Ecto neural progenitor cell (in vitro differentiated cells): ENCODE measurements around the gene CCDC12.

Experiments used
- DNase-seq: peaks from one replicate; pipeline ENCODE4 v3.0.0-alpha.2; 2018; ENCODE audit warnings: low spot score

Gene CCDC12

GRCh38 chr3:46935989-46936558 is 40.5 kb downstream of the CCDC12 start:
- DNase-seq, result no peak

DNA sequence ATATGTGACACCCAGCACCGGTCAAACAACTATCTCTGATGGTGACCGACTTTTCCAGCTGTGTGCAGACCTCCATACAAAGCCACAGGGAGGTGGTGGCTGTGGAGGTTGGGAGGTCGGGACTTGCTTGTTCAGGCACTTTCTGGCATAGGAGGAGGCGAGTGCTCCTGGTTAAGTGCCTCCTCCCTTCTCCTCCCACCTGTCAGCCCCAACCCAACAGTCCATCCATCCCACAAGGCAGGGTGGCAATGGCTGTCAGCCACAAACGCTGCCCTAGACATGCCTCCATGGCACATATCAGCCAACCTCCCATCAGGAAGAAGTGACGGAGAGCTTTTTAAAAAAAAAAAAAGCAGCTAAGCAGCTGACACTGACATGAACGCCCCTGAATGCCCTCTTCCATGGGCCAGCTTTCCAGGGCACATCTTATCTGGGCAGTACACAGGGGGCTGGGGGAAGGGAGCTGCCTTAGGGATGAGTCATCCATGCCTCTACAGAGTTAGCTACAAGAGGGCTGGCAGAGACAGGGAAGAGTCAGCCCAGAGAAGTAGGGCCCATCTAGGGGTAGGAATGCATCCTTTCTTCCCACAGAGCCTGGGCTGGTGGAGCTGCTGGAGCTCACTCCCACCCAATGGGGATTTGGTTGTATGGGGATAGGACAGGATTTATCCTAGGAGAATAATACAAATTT is 41.2 kb downstream of the CCDC12 start:
- DNase-seq, result no peak

GRCh38 chr3:46934498-46935167 is 41.9 kb downstream of the CCDC12 start:
- no peak for DNase-seq

GRCh38 chr3:46934072-46934471 is 42.5 kb downstream of the CCDC12 start:
- DNase-seq, result no peak

DNA sequence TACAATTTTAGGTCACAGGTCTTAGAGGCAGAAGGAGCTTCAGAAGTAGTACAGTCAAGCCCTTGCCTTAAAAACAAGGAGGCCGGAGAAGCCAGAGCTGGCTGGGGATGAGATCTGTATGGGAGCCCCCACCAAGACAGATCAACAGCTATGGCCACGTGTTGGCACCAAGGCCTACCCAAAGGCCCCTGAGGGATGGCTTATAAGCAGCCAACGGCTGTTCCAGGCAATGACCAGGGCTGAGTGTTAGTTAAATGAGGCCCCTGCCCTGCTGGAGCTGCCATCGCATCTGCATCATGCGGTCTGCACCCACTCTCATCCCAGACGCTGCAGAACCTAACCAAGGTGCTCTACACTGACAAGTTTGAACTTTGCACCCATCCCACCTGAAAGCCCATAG is 43.3 kb downstream of the CCDC12 start:
- DNase-seq, result no peak

GRCh38 chr3:46932455-46933225 is 43.9 kb downstream of the CCDC12 start:
- no peak for DNase-seq

DNA sequence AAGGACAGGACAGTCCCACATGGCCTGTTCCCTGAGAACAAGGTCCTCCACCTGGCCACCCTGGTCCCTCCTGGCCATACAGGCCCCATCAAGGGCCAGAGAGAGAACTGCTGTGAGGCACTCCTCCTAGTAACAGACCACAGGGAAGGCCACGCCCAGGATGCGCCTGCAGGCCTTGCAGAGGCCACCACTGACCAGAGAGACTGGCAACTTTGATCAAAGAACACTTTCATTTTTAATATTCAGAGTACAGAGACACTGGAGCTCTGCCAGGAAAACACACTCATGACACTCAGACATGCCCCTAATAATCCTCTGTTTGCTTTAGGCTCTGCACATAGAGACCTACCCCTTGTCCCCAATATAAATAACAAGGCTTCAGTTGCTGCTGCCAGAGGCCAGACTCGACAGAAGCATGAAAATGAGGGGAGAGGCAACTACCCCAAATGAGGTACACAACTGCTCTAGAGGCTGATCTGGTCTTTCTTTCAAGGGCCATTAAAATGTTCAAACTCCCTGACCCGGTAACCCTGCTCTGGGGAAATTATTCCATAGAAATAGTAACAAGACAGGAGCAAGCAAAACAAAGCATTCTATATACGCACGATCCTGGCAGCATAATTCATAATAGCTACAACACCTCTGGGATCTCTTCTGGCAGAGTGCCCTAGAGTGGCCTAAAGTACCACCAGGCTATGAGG is 44.8 kb downstream of the CCDC12 start:
- DNase-seq, result no peak

DNA sequence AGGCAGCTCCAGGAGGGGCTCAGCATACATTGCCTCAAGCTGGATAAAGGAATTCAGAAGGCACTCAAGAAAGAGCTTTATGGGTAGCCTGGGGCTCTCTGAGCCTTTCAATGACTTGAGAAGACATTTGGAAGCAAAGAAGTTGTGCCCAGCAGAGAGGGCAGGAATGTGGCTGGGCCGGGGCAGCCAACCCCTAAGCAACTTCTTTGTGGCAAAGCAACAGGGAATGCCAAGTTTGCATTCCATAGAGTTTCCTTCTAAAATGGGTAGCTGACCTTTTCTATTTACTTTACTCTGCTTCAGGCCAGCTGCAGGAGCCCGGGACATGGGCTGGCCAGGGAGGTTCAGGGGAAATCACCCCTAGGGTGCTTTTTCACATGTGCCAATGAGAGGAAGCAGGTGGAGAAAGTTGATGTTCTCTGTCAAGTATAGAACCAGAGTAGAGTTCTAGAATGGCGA is 45.6 kb downstream of the CCDC12 start:
- no peak for DNase-seq

DNA sequence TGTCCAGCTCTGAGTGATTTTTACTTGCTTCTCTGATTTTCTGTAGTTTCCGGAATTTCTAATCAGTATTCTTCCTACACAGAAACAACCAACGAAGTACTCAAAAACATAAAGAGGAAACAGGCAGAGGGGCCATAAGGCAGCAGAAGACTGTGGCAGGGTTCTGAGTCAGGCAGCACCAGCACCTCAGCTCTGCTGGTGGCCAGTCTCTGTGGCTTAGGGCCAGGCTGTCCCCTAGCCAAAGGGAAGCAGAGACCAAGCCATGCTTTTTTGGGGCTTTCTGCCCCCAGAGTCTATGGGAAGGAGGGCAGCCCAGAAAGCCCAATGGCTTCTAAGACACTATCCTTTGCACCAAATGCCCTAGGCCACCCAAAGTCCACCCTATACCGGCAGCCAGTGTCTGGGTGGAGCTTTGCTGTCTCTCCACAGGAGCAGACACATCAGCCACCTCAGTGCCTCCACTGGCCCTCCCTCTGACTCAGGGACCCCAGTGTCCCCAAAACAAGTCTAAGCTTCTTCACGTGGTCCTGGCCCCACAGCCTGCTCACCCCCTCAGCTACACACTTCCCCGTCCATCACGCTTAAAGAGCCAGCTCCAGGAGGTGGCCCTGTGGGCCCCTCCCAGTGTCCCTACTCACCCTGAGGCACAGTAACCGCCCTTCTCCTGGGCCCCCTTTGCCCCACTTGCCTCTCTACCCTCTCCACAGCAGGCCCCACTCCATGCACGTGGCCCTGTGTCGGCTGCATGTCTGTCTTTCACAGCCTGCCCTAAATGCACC is 46.2 kb downstream of the CCDC12 start:
- DNase-seq, result no peak

- no peak for DNase-seq
Observed at GRCh38 chr3:46929324-46929723, 47.2 kb downstream of the CCDC12 start.

DNA sequence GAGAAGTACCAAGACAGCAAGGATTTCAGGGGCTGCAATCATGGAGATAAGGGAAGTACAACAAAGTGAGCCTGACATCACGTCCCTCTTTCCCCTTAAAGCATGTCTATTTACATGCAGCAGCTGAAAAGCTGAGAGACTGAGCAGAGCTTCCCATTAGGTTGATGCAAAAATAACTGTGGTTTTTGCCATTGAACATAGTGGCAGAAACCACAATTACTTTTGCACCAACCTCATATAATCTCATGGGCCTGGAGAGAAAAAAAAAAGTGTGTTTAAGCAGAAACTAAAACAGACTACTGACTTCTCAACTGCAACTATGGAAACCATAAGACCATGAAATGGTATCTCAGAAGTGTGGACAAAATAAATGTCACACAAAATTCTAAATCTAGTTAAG is 48.3 kb downstream of the CCDC12 start:
- no peak for DNase-seq

DNA sequence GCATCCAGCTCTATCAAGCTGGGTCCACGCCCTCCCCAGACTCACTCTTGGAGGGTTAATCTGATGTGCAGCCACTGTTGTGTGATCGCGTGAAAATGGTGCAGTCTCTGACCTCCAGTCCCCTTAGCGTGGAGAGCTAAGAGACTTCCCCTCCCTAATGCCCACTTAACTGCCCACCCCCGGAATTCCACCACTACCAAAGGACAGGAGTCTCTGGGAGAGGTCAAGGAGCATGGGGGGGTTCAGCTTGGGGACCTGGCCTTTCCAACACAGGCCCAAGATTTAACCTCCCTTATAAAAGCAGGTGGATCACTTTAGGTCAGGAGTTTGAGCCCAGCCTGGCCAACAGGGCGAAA is 48.8 kb downstream of the CCDC12 start:
- DNase-seq, result no peak

DNA sequence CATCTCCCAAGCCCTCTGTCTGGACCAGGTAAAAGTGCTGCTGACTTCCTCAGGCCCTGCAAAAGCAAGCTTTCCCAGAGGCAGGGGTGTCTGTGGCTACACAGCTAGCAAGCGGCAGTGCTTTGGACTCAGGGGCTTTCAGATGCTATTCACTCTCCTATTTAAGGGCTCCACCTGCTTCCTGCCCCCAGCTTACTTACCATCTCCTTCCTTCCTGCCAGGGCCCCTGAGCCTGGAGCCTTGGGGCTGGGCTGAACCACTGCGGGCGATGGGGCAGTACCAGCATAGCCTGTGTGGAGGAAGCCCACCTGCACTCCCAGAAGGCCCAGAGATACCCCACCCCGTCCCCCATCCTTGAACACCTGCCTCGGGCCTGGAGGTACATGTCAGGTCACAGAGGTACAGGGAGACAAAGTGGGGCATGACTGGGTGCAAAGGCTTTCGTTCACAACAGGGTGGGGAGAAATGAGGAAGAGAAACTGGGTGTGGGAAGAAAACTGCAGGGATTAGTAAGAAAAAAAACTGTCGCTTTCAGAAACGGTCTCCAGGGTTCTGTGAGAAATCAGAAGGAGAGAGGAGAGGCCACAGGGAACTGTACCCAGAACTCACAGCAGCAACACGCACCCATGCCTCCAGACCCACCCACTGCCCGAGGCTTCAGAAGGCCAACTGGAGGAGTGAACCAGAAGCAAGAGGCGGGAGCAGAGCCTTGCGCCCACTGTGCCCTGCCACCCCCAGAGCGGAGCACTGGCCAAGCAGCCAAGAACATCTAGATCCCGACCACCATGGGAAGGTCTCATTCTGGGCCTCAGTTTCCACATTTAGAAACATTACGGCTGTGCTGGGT is 49.5 kb downstream of the CCDC12 start:
- DNase-seq, result no peak

- no peak for DNase-seq
Observed at GRCh38 chr3:46926447-46926846, 50.1 kb downstream of the CCDC12 start.

GRCh38 chr3:46926039-46926438 is 50.5 kb downstream of the CCDC12 start:
- no peak for DNase-seq

DNA sequence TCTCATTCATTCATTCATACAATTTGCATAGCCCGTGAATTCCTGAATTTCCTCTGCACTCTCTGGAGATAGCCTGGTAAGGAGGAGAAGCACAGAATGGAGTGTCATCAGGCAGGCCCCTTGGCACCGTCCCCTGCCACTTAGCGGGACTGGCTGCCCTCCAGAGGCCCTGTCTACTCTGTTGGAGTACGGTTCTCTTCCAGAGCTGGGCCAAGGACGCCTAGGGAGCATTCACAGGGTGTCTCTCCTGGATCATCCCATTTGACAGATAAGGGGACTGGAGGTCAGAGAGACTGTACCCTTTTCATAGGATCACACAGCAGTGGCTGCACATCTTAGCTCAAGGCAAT is 51.0 kb downstream of the CCDC12 start:
- no peak for DNase-seq

DNA sequence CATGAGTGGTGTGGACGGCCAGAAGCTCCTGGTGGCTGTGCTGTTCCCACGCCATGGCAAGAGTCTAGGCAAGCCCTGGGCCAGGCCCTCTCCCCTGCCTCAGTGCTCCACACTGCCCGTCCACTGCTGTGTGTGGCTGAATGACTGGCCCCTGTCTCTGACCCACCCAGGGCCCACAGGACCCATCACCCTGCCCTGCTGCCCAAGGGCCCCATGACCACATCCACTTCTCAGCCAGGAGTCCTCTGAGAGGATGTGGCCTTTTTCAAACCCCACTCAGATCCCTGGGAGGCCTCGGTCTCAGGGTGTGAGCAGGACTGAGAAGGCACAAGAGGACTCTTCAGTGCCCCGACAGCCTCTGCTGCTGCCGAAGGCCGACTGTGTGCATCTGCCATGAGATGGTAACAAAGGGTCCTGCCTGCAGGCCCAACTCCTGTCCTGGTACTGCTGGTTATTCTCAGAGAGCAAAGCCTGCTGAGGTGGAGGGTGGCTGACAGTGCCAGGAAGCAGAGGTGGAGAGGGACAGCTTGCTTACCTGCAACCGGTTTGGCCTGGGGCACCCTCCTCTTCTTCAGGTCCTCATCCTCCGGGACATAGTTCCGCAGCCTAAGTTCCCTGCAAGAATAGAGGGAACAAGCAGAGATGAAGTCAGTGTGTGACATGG is 51.5 kb downstream of the CCDC12 start:
- no peak for DNase-seq

DNA sequence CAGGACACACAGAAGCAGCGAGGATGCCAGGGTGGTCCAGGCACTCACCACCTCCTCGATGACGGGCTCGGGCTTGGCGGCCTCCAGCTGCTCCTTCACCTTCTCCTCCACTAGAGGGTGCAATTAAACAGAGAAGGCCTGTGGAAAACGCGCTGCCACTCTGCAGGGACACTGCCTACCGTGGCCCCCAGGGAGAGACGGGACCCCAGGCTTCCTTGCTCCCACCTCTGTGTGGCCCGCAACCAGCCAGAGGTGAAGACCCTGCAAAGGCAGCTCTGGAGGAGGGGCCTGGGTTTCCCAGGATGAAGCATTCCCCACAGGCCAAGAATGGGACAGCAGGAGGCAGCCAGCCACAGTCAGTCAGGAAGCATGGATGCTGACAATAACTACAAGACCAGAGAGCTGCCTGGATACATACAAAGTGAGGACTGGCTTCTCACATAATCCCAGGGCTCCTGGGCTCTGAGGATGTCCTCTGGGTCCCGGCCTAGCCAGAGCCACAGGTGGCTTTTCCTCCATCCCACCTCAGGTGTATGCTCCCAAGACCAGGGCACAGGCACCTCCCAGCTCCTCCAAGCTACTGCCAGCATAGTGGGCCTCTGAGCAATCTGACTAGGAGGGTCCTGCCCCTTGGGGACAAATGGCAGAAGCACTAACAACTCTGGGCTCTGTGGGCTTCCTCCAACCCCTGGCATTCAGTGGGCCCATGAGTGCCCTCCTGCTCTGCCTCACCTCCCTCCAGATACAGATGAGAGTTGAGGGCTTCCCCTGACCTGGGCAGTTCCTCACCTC is 52.8 kb downstream of the CCDC12 start:
- peak; percentile 72 for DNase-seq

GRCh38 chr3:46922871-46923558 is 53.5 kb downstream of the CCDC12 start:
- no peak for DNase-seq
